ENCODE results near the gene SCAANT1. TPM values are rescaled to one million over a fixed set of nuclear protein-coding genes. Genes with fewer than 3 reads are reported as not detected.
A peak's percentile ranks its signal among the peaks of the same experiment; 100 is the strongest.

SCAANT1 gene
- polyA plus RNA-seq, 2 donors = not detected

DNA sequence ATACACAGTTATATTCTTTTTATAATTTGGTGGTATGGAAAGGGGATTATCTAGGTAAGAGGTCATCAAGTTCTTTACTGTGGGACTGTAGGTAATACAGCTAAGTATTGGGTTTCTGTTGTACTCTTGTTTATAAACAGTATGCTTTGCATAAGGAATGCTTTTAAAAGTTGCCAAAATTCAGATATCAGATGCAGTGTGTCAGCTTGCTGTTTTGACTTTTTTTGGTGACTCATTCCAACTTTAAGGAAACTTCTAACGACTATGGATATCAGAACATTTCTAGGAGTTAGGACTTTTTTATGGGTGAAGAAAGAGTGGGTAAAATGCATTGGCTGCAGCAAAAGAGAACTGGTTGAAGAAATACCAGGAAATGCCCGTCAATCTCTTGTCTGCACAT lies 2.8 kb downstream of the SCAANT1 start:
- Histone ChIP-seq H3K4me3 (ENCODE audit: low read depth in 1 of 2, low read length in 2 of 2) (no peak overlapping the region), H3K9me3 (ENCODE audit: control insufficient read depth in 2 of 2, insufficient read depth in 1 of 2, low read depth in 1 of 2, low read length in 1 of 2) (no peaks in the 10 kb centered on the region), H3K36me3 (ENCODE audit: control insufficient read depth in 2 of 2, insufficient read depth in 2 of 2, low read length in 1 of 2) (peaks cover 0 to 2% of the 10 kb centered on the region in 2 donors), H3K27me3 (ENCODE audit: control insufficient read depth in 1 of 2, insufficient read depth in 2 of 2, low read length in 2 of 2) (no peaks in the 10 kb centered on the region), H3K27ac (ENCODE audit: low read depth in 2 of 2, low read length in 1 of 2) (no peak overlapping the region), H3K4me1 (ENCODE audit: control insufficient read depth in 2 of 2, insufficient read depth in 2 of 2, low read length in 1 of 2) (no peaks in the 10 kb centered on the region)
- 74 to 75% methylated on average over 2 of the region's 2 CpGs for WGBS, 2 donors

DNA sequence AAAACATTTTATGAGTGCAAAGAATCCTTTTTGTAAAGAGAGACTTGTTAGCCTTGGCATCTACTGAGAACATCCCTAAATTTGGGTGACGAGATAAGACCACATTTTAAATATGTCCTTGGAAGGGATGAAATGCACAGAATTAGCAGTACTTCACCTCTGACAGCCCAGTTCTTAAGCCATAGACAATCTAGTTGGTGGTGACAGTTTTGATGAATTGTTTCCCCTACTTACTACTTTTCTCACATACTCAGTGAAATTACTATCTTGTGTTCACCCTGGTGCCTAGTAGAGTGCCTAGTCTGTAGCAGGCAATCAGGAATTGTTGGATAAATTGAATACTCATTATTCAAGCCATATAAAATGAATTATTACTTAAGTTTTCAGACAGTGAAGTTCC lies 3.4 kb downstream of the SCAANT1 start:
- H3K27me3 ChIP-seq (ENCODE audit: control insufficient read depth in 1 of 2, insufficient read depth in 2 of 2, low read length in 2 of 2) = no peaks in the 10 kb centered on the region
- no peak overlapping the region for H3K27ac ChIP-seq (ENCODE audit: low read depth in 2 of 2, low read length in 1 of 2)
- 92 to 94% methylated on average over 1 of the region's 1 CpG for WGBS, 2 donors
- no peak overlapping the region for H3K4me3 ChIP-seq (ENCODE audit: low read depth in 1 of 2, low read length in 2 of 2)
- H3K9me3 ChIP-seq (ENCODE audit: control insufficient read depth in 2 of 2, insufficient read depth in 1 of 2, low read depth in 1 of 2, low read length in 1 of 2) = no peaks in the 10 kb centered on the region
- no peaks in the 10 kb centered on the region for H3K4me1 ChIP-seq (ENCODE audit: control insufficient read depth in 2 of 2, insufficient read depth in 2 of 2, low read length in 1 of 2)
- peaks cover 0 to 2% of the 10 kb centered on the region in 2 donors for H3K36me3 ChIP-seq (ENCODE audit: control insufficient read depth in 2 of 2, insufficient read depth in 2 of 2, low read length in 1 of 2)

DNA sequence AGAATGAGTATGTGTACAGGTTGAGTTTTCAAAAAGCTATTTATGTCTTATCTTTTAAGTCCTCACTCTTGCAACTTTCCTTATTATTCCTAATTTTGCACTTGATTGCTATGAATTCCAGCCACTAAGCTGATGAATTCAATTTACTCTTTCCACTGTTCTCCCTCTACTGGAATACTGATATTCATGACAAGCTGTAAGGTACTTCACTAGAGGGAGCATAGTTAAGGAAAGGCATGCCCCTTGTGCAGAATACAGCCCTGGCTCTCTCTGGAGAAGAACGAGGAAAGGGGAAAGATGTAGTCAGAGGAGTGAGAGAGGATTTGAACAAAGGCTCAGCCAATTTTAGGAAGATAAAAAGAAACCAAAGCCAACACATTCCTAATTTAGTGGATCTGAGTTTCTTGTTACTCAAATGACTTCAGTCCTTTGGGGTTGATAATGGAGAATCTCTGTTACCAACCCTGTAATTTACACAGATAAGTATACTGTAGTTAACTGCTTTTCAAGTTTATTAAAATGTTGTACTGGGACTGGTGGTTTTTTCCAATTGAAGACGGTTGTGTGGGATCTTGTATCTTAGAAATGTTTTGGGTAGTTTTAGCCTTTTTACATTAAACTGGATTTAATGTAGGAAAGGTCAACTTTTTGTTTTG lies 4.0 kb downstream of the SCAANT1 start:
- Histone ChIP-seq H3K36me3 (ENCODE audit: control insufficient read depth in 2 of 2, insufficient read depth in 2 of 2, low read length in 1 of 2) (peaks cover 0 to 2% of the 10 kb centered on the region in 2 donors), H3K4me1 (ENCODE audit: control insufficient read depth in 2 of 2, insufficient read depth in 2 of 2, low read length in 1 of 2) (no peaks in the 10 kb centered on the region), H3K4me3 (ENCODE audit: low read depth in 1 of 2, low read length in 2 of 2) (no peak overlapping the region), H3K9me3 (ENCODE audit: control insufficient read depth in 2 of 2, insufficient read depth in 1 of 2, low read depth in 1 of 2, low read length in 1 of 2) (no peaks in the 10 kb centered on the region), H3K27ac (ENCODE audit: low read depth in 2 of 2, low read length in 1 of 2) (no peak overlapping the region), H3K27me3 (ENCODE audit: control insufficient read depth in 1 of 2, insufficient read depth in 2 of 2, low read length in 2 of 2) (no peaks in the 10 kb centered on the region)
- WGBS, 2 donors = 71 to 83% methylated on average over 2 of the region's 2 CpGs

DNA sequence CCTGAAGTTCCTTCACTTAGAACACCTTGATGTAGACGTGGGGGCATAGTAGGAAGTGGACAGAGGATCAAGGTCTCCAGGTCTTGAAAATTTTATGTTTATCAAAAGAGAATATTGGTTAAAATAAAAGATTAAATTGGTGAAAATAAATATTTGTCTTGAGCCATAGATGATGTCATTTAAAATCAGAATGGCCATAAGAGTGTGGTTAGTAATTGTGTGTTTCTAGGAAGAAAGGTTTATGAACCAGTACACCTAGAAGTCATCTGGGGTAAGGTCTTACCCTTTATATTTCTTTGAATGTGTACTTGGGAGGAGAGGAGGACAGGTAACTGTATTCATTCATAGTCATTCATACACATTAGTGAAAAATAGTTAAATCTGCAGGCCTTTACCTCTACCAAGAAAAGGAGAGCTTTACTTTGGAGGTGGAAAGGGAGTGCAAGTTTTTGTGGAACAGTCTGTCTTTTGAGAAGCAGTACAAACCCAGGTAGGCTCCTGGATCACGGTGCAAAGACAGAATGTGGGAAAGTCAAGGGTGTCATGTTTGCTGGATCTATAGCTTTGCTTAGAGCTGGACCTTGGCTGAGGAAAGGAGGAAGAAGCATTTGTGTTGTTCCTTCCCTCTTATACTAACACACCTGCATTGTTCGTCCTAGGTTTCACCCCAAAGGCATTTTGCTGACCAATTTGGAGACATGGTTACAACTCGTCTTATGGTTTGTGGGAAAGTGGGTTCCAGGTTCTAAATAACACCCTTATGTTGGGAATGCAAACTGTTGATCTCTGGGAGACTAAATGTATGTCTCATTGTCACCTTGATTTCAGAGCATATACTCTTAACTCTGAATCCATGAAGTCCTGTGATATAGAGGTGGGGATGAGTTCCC lies 6.2 kb downstream of the SCAANT1 start:
- Histone ChIP-seq H3K27me3 (ENCODE audit: control insufficient read depth in 1 of 2, insufficient read depth in 2 of 2, low read length in 2 of 2) (no peaks in the 10 kb centered on the region), H3K36me3 (ENCODE audit: control insufficient read depth in 2 of 2, insufficient read depth in 2 of 2, low read length in 1 of 2) (peaks cover 0 to 2% of the 10 kb centered on the region in 2 donors), H3K27ac (ENCODE audit: low read depth in 2 of 2, low read length in 1 of 2) (no peak overlapping the region), H3K4me1 (ENCODE audit: control insufficient read depth in 2 of 2, insufficient read depth in 2 of 2, low read length in 1 of 2) (no peaks in the 10 kb centered on the region), H3K4me3 (ENCODE audit: low read depth in 1 of 2, low read length in 2 of 2) (no peak overlapping the region), H3K9me3 (ENCODE audit: control insufficient read depth in 2 of 2, insufficient read depth in 1 of 2, low read depth in 1 of 2, low read length in 1 of 2) (no peaks in the 10 kb centered on the region)
- WGBS, 2 donors = 84 to 86% methylated on average over 4 of the region's 4 CpGs

DNA sequence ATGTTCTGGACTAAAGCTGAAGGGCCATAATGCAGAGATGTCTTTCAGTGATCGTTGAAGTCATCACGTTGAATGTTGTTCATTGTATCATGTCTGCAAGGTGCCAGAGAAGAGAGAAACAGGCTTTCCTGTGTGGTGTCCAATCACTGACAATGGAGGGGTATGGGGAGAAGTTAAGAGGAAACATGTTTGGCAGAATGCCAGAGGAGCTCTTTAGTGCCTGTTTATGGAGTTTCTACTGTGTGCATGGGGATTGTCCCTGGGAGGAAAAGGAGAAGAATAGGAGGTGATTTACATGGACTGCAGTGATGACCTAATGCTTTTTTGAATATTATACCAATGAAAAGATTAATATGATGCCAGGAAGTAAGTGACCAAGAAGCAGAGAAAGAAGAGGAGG lies 11.7 kb downstream of the SCAANT1 start:
- H3K36me3 ChIP-seq (ENCODE audit: control insufficient read depth in 2 of 2, insufficient read depth in 2 of 2, low read length in 1 of 2) = peaks cover 0 to 4% of the 10 kb centered on the region in 2 donors
- no peaks in the 10 kb centered on the region for H3K9me3 ChIP-seq (ENCODE audit: control insufficient read depth in 2 of 2, insufficient read depth in 1 of 2, low read depth in 1 of 2, low read length in 1 of 2)
- no peaks in the 10 kb centered on the region for H3K4me1 ChIP-seq (ENCODE audit: control insufficient read depth in 2 of 2, insufficient read depth in 2 of 2, low read length in 1 of 2)
- 70 to 76% methylated on average over 2 of the region's 2 CpGs for WGBS, 2 donors
- H3K27ac ChIP-seq (ENCODE audit: low read depth in 2 of 2, low read length in 1 of 2) = peak overlapping the region; percentile 5 to 41
- H3K27me3 ChIP-seq (ENCODE audit: control insufficient read depth in 1 of 2, insufficient read depth in 2 of 2, low read length in 2 of 2) = no peaks in the 10 kb centered on the region
- no peak overlapping the region for H3K4me3 ChIP-seq (ENCODE audit: low read depth in 1 of 2, low read length in 2 of 2)

DNA sequence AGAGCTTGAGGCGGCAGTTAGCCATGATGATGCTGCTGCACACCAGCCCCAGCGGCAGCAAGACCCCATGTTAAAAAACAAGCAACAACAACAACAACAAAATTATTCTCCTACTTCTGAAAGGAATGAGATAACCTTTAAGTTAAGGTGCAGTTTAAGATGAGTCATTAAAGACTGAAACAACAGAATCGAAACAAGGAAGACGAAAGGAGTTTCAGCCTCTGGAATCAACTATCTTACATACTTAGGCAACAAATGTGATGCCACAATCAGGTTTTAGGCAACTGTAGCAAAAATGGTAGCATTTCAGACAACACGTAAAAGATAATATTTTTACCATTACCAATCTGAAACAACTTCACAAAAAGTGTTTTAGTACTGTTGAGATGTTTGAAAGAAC lies 12.2 kb downstream of the SCAANT1 start:
- WGBS, 2 donors = 86 to 91% methylated on average over 5 of the region's 5 CpGs
- Histone ChIP-seq H3K4me1 (ENCODE audit: control insufficient read depth in 2 of 2, insufficient read depth in 2 of 2, low read length in 1 of 2) (no peaks in the 10 kb centered on the region), H3K36me3 (ENCODE audit: control insufficient read depth in 2 of 2, insufficient read depth in 2 of 2, low read length in 1 of 2) (peaks cover 0 to 4% of the 10 kb centered on the region in 2 donors), H3K27ac (ENCODE audit: low read depth in 2 of 2, low read length in 1 of 2) (no peak overlapping the region), H3K9me3 (ENCODE audit: control insufficient read depth in 2 of 2, insufficient read depth in 1 of 2, low read depth in 1 of 2, low read length in 1 of 2) (no peaks in the 10 kb centered on the region), H3K4me3 (ENCODE audit: low read depth in 1 of 2, low read length in 2 of 2) (no peak overlapping the region), H3K27me3 (ENCODE audit: control insufficient read depth in 1 of 2, insufficient read depth in 2 of 2, low read length in 2 of 2) (no peaks in the 10 kb centered on the region)

DNA sequence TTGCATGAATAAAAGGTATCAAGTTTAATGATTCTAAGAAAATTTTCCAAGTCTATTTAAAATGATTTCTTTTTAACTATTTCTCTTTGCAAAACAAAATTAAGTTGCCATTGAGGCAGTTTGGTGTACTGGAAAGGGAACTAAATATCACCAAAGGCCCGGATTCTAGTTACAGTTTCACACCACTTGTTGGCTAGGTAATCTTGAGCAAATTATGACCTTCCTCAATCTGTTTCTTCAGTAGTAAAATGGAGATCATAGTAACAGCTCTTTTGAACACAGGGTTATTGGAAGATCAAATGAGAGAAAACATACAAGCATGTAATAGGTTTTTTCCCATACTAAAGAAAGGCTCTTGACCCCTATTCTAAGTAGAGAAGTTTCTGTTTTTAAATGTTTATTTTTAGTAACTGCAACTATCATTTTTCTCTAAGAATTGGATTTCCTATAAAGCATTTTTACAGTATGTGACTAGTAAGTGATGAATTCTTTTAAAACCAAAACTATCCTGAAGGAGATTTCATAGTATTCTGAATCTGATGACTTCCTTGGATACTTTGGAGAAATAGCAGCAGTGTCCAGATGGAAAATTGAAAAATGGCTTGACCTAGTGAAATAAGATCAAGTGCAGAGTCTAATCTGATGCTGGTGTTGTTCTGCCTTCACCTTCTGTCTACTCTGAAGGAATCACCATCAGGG lies 15.7 kb downstream of the SCAANT1 start:
- Histone ChIP-seq H3K27me3 (ENCODE audit: control insufficient read depth in 1 of 2, insufficient read depth in 2 of 2, low read length in 2 of 2) (no peaks in the 10 kb centered on the region), H3K27ac (ENCODE audit: low read depth in 2 of 2, low read length in 1 of 2) (no peak overlapping the region), H3K4me3 (ENCODE audit: low read depth in 1 of 2, low read length in 2 of 2) (no peak overlapping the region), H3K9me3 (ENCODE audit: control insufficient read depth in 2 of 2, insufficient read depth in 1 of 2, low read depth in 1 of 2, low read length in 1 of 2) (no peaks in the 10 kb centered on the region), H3K36me3 (ENCODE audit: control insufficient read depth in 2 of 2, insufficient read depth in 2 of 2, low read length in 1 of 2) (peaks cover 0 to 4% of the 10 kb centered on the region in 2 donors), H3K4me1 (ENCODE audit: control insufficient read depth in 2 of 2, insufficient read depth in 2 of 2, low read length in 1 of 2) (peaks cover 0 to 3% of the 10 kb centered on the region in 2 donors)
- WGBS, 2 donors = 73 to 76% methylated on average over 1 of the region's 1 CpG

DNA sequence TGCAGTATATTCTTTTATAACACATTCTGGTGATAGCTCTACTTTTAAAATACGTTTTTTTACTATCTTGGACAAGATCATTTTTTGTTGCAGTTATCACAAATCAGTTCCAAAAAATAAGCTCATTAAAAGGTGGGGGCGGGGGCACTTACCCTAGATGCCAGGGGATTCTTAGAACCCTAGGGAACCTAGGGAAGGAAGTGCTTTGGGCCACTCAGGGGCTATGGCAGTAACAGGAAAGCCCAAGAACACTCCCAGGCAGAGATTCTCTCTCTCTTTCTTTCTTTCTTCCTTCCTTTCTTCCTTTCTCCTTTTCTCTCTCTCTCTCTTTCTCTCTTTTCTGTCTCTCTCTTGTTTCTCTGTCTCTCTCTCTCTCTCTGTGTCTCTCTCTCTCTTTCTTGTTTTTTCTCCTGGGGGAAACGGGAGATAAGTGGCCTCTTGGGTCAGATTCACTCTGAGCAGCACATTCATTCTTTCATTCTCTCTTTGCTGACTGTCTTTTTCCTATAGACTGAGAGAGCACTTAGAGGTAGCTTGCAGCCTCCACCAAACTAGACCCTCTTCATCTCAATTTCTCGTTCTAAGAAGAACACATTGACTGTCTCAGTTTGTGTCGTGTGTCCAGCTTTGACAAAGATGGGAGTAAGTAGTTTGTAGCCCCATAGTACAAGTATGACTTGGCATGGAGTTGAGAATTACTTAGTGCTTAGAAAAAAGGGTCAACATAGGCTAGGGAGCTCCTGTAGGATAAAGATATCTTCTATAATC lies 16.6 kb downstream of the SCAANT1 start:
- H3K4me1 ChIP-seq (ENCODE audit: control insufficient read depth in 2 of 2, insufficient read depth in 2 of 2, low read length in 1 of 2) = peaks cover 0 to 3% of the 10 kb centered on the region in 2 donors
- H3K4me3 ChIP-seq (ENCODE audit: low read depth in 1 of 2, low read length in 2 of 2) = no peak overlapping the region
- peaks cover 0 to 4% of the 10 kb centered on the region in 2 donors for H3K36me3 ChIP-seq (ENCODE audit: control insufficient read depth in 2 of 2, insufficient read depth in 2 of 2, low read length in 1 of 2)
- H3K27me3 ChIP-seq (ENCODE audit: control insufficient read depth in 1 of 2, insufficient read depth in 2 of 2, low read length in 2 of 2) = no peaks in the 10 kb centered on the region
- no peak overlapping the region for H3K27ac ChIP-seq (ENCODE audit: low read depth in 2 of 2, low read length in 1 of 2)
- H3K9me3 ChIP-seq (ENCODE audit: control insufficient read depth in 2 of 2, insufficient read depth in 1 of 2, low read depth in 1 of 2, low read length in 1 of 2) = no peaks in the 10 kb centered on the region
- 80 to 82% methylated on average over 5 of the region's 5 CpGs for WGBS, 2 donors

DNA sequence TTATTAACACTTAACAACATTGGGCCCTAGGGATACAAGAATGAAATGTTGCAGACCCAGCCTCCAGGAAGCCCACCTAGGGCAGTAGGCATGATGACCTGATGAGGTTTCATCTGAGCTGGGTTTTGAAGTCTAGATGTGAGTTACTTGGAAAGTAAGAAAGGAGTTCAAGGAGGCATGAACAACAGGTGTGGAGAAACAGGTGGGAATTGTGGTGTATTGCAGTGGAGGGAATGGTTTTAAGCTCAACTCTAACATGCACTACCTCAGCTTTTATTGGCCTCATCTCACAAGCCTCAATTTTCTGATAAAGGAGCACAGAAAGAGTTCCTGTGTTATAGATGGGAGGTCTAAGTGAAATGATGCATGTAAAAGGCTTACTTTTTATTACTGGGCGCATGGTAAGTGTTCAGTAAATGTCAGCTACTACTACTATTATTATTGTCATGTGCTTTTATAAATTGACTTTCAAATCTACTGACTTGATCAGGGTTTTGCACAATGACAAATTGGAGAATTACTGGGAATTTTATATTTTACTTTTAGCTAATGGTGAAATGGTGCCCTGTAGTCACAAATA lies 19.3 kb downstream of the SCAANT1 start:
- 88 to 95% methylated on average over 1 of the region's 1 CpG for WGBS, 2 donors
- no peak overlapping the region for H3K27ac ChIP-seq (ENCODE audit: low read depth in 2 of 2, low read length in 1 of 2)

More for the DNA sequence above, 19.3 kb downstream of the SCAANT1 start:
- no peaks in the 10 kb centered on the region for H3K9me3 ChIP-seq (ENCODE audit: control insufficient read depth in 2 of 2, insufficient read depth in 1 of 2, low read depth in 1 of 2, low read length in 1 of 2)
- no peaks in the 10 kb centered on the region for H3K36me3 ChIP-seq (ENCODE audit: control insufficient read depth in 2 of 2, insufficient read depth in 2 of 2, low read length in 1 of 2)
- H3K4me3 ChIP-seq (ENCODE audit: low read depth in 1 of 2, low read length in 2 of 2) = no peak overlapping the region
- H3K27me3 ChIP-seq (ENCODE audit: control insufficient read depth in 1 of 2, insufficient read depth in 2 of 2, low read length in 2 of 2) = no peaks in the 10 kb centered on the region
- peaks cover 0 to 3% of the 10 kb centered on the region in 2 donors for H3K4me1 ChIP-seq (ENCODE audit: control insufficient read depth in 2 of 2, insufficient read depth in 2 of 2, low read length in 1 of 2)
